ENCODE results near the gene AK9. TPM values are rescaled to one million over a fixed set of nuclear protein-coding genes. Genes with fewer than 3 reads are reported as not detected.

AK9 gene
- total and polyA plus RNA-seq, 2 of the 8 experiments (the other 6 are each of a cell fraction or from before 2014, with no cell fraction given): 1.8 to 2.2 TPM

DNA sequence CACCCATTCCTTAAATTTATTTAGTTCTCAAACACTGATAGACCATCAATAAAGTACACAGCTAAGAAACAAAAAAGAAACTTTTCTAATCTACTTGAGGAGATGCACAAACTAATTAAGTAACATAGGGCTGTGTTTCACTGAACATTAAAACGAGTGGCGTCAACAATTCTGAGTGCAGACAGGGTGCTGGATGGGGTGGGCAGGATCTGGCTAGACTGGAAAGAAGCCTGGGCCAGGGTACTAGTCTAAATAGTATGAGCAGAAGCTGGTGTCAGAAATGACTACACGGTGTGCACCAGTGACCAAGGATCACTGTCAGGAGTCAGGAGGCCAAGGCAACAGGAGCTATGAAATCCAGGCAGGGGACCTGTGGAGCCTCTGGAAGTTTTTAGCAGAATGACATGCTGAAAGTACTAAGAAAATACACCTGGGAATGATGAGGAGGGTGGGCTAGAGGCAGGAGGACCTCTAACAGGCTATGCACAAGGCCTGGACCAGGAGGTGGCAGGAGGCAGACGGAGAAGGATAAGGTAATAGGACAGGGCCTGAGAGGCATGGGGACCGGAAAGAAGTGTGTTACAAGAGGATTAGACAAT lies 221.3 kb downstream of the AK9 start:
- H3K9me3 ChIP-seq (ENCODE audit: insufficient read depth in 2 of 2, low read depth in 1 of 2, low read length in 1 of 2): no peaks in the 10 kb centered on the region
- CTCF ChIA-PET (ENCODE audit: partially characterized antibody): interaction anchor here (0.6 to 1.1 kb wide), 5 partner anchors 9 to 314 kb away, joined by 3 to 4 read pairs (median 3); no protein-coding TSS in a partner anchor
- TF ChIP-seq KDM1A (IDR thresholded peaks at IDR 0.05; ENCODE audit: borderline replicate concordance, low read length) (no peak), EZH2 (IDR thresholded peaks at IDR 0.05; ENCODE audit: low read depth, low read length, severe bottlenecking) (no peak), CHD1 (IDR thresholded peaks at IDR 0.05; ENCODE audit: low read depth, low read length) (no peak)

More for the DNA sequence above, 221.3 kb downstream of the AK9 start:
- no peak overlapping the region for H4K91ac ChIP-seq (replicated peaks; ENCODE audit: insufficient read length, low read length)
- H3K4me3 ChIP-seq (ENCODE audit: extremely low read depth in 1 of 4, insufficient read depth in 2 of 4, low read depth in 3 of 4, low read length in 4 of 4): no peak overlapping the region
- H3K14ac ChIP-seq (ENCODE audit: insufficient read length): no peak overlapping the region
- no peaks in the 10 kb centered on the region for H3K4me1 ChIP-seq (replicated peaks in 1 of 4; ENCODE audit: control insufficient read depth in 3 of 4, insufficient read depth in 4 of 4, low read length in 3 of 4)
- no peak overlapping the region for H2BK20ac ChIP-seq (ENCODE audit: low read length)
- no peaks in the 10 kb centered on the region for H3K23me2 ChIP-seq (ENCODE audit: low read depth, low read length)
- H4K20me1 ChIP-seq (replicated peaks in 1 of 2; ENCODE audit: control insufficient read depth in 1 of 2, insufficient read depth in 2 of 2, low read length in 2 of 2): peaks cover 4 to 30% of the 10 kb centered on the region in 2 experiments
- no peak overlapping the region for H3K9ac ChIP-seq (replicated peaks in 1 of 4; ENCODE audit: extremely low read depth in 1 of 4, low read depth in 3 of 4, low read length in 3 of 4)
- no peak overlapping the region for H2BK120ac ChIP-seq (replicated peaks; ENCODE audit: low read depth, low read length)
- H2AFZ ChIP-seq (ENCODE audit: low read length): no peak overlapping the region
- peaks cover 0 to 17% of the 10 kb centered on the region in 2 experiments; a peak in 2 of 4 replicates for H3K79me2 ChIP-seq (ENCODE audit: control insufficient read depth in 1 of 2, insufficient read depth in 2 of 2, low read length in 2 of 2)
- H2BK12ac ChIP-seq (ENCODE audit: low read depth, low read length): no peak overlapping the region
- no peak overlapping the region for H4K8ac ChIP-seq (ENCODE audit: extremely low read depth, insufficient read depth, low read length)
- no peak overlapping the region for H2AK5ac ChIP-seq (ENCODE audit: low read depth, low read length)
- no peak overlapping the region for H3K23ac ChIP-seq (ENCODE audit: insufficient read length)
- peaks cover 17% of the 10 kb centered on the region for H3K79me1 ChIP-seq (ENCODE audit: low read depth, low read length)
- H2BK5ac ChIP-seq (ENCODE audit: low read depth, low read length): no peak overlapping the region
- DNase-seq (ENCODE audit: low read depth in 1 of 2, low spot score in 2 of 2) (no peak), FAIRE-seq (no peak)
- no peak overlapping the region for H2BK15ac ChIP-seq (ENCODE audit: low read length)
- H4K5ac ChIP-seq (ENCODE audit: insufficient read length, low read depth, low read length): no peak overlapping the region
- no peak overlapping the region for H3K4ac ChIP-seq (replicated peaks; ENCODE audit: insufficient read length, low read depth, low read length)
- H3K56ac ChIP-seq (replicated peaks; ENCODE audit: insufficient read length, low read depth, low read length): no peak overlapping the region
- no peak overlapping the region for H3K18ac ChIP-seq (ENCODE audit: extremely low read depth, low read length)
- H3K27ac ChIP-seq (ENCODE audit: low read depth, low read length): no peak overlapping the region
- H3K4me2 ChIP-seq (ENCODE audit: insufficient read depth in 1 of 2, low read depth in 2 of 2, low read length in 2 of 2): no peak overlapping the region
- 95% methylated on average over 5 of the region's 5 CpGs; no CpG with 5 or more reads in 1 of the 2 experiments for WGBS, 2 experiments (ENCODE audit: extremely low coverage in 1 of 2, insufficient coverage in 1 of 2, insufficient read length in 1 of 2, insufficient replicate concordance in 2 of 2, low coverage in 1 of 2, low lambda C conversion rate in 2 of 2, missing lambda C conversion rate in 1 of 2)
- H3K36me3 ChIP-seq (ENCODE audit: control insufficient read depth in 2 of 4, insufficient read depth in 4 of 4, low read length in 3 of 4): peaks cover 27 to 98% (median 69%) of the 10 kb centered on the region in 4 experiments
- POLR2A ChIA-PET (ENCODE audit: partially characterized antibody): interaction anchor here (0.8 to 2.3 kb wide), 5 partner anchors 10 to 25 kb away, joined by 3 to 11 read pairs (median 5); no protein-coding TSS in a partner anchor
- no peaks in the 10 kb centered on the region for H3K27me3 ChIP-seq (replicated peaks in 1 of 4; ENCODE audit: control insufficient read depth in 3 of 4, extremely low read depth in 1 of 4, insufficient read depth in 3 of 4, low read length in 3 of 4)
